GM18502 (cell line): ENCODE results near the gene REPIN1.

ENCODE experiments used
- ATAC-seq: cut with Tn5 transposase; IDR thresholded peaks from one replicate; pipeline ENCODE4 v1.9.1; 2021; ENCODE audit warnings: mild to moderate bottlenecking; ENCODE audit not compliant: unreplicated experiment, poor library complexity

REPIN1 gene

DNA sequence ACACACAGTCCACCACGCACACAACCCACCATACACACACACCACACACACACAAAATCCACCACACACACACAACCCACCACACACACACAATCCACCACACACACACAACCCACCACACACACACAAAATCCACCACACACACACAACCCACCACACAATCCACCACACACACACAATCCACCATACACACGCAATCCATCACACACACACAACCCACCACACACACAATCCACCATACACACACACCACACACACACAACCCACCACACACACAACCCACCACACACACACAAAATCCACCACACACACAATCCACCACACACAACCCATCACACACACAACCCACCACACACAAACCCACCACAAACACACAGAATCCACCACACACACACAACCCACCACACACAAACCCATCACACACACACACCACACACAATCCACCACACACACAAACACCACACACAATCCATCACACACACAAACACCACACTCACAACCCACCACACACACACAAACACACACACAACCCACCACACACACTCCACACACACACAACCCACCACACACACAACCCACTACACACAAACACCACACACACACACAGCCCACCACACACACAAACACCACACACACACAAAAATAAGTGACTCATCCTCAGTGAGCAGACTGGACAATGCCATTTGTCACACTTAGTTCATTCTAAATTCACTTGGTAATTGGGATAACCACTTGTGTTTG is 8.8 kb upstream of the REPIN1 start:
- no peak for ATAC-seq

DNA sequence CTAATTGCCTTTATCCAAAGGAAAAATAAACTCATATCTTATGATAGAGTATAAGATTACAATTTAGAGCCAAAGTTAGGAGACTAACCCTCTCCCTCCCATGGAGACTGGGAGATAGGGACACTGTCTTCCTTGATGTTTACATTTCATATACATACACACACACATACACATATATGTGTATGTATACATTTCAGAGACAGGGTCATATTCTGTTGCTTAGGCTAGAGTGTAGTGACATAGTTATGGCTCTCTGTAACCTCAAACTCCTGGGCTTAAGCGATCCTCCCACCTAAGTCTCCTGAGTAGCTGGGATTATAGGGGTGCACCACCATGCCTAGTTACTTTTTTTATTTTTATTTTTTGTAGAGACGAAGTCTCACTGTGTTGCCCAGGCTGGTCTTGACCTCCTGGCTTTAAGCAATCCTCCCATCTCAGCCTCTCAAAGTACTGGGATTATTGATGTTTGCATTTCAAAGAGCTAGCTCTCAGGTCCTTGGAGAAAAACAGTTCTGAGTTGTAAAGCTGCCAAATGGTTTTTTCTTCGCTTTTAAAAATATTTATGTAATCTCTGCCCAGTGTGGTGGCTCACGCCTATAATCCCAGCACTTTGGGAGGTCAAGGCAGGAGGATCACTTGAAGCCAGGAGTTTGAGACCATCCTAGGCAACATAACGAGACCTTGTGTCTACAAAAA is 8.1 kb upstream of the REPIN1 start:
- ATAC-seq, result no peak

- no peak for ATAC-seq
Observed at GRCh38 chr7:150361402-150361801, 7.2 kb upstream of the REPIN1 start.

DNA sequence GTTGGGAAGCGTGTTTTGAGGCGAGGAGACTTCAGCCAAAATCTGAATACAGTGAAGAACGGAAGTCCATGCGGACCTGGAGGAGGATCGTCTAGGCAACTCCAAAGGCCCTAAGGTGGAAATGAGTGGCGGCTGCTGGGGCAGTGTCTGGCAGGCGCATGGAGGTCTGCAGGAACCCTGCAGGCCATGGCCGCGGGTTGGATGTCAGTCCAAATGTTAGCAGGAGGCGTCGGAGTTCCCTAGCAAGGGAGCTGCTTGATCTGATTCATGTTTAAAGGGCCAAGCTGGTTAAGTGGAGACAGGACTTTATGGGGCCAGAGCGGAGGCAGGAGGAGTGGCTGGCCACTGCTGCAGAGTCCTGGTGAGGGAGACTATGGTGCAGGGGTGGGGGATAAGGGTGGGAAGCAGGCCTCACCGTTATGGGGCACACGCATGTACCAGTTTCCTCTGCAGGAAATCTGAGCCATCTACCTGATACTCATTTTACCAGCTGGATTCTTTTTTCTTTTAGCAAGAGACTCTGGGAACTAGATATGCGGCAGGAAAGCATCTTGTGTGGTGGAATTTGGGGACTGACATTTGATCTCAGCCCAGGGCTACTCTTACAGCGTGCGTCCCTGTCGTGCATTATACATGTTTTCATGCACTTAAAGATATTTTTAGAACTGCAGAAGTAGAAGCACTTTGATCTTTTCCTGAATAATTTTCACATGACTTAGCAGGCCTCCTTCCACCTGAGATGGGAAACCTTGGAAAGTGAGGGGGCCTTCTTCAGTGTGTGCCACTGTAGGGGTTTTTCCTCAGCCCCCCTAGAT is 6.6 kb upstream of the REPIN1 start:
- ATAC-seq, result no peak

- ATAC-seq, result no peak
Observed at GRCh38 chr7:150363370-150363769, 5.3 kb upstream of the REPIN1 start.

DNA sequence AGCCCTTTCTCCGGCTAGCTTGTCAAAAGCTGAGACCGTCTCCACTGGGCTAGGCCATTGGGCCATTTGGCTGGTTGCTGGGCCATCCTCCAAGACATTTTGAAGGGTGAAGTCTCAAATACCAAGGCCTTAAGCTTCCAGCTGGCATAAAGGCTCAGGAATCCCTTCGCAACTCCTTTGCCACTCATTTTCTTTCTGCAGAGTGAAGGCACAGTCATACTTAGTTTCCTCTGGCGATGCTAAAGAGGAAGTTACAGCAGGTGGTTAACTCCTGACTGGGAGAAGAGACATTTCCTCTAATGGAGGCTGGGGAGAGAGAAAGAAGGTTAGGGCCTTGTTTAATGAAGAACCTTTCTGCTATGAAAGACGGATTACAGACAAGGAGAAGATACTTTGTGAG is 4.8 kb upstream of the REPIN1 start:
- no peak for ATAC-seq

- ATAC-seq, result no peak
Observed at GRCh38 chr7:150365194-150365593, 3.4 kb upstream of the REPIN1 start.

DNA sequence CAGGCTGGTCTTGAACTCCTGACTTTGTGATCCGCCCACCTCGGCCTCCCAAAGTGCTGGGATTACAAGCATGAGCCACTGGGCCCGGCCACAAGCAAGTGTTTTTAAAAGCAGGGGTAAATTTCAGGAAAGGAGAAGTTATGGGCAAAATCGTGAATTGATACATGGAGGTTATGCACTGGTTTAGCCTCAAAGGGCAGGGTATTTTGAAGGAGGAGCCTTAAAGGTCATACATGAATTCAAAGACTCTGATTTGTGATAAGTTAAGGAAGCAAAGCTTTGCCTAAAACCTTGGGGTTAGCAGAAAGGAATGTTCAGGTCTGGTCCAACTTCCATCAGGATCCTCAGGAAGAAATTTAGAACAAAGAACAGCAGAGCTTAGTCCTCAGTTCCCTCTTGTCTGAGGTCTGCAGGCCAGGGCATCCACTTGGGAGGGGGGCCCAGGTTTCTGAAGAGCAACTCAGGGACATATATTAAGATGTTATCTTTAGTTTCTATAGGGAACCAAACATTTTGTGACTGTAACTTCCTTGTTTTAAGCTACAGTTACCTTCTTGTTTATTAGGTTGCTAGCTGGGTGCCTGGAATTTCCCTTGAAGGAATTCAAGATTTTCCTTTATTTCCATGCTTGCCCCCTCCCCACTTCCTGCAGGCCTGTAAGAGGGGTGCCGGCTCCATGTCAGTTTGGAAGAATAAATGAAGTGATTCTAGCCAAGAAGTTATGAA is 2.8 kb upstream of the REPIN1 start:
- ATAC-seq, result no peak

DNA sequence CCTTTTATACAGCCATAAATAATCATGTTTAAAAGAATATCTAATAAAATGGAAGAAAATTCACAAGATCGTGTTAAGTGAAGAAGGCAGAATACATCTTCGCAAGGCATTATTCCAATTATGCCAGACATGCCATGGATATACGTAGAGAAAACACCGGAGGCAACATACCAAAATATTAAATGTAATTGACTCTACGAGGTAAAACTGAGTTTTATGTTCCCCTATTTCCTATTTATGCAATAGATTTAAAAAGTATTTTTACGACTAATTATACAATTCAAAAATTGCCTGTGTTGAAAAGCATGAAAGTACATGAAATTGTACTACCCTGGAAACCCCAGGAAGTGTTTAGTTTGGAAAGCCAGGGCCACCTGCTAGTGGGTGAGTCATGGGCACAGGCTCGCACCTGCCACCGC is 936 bp upstream of the REPIN1 start:
- no peak for ATAC-seq

DNA sequence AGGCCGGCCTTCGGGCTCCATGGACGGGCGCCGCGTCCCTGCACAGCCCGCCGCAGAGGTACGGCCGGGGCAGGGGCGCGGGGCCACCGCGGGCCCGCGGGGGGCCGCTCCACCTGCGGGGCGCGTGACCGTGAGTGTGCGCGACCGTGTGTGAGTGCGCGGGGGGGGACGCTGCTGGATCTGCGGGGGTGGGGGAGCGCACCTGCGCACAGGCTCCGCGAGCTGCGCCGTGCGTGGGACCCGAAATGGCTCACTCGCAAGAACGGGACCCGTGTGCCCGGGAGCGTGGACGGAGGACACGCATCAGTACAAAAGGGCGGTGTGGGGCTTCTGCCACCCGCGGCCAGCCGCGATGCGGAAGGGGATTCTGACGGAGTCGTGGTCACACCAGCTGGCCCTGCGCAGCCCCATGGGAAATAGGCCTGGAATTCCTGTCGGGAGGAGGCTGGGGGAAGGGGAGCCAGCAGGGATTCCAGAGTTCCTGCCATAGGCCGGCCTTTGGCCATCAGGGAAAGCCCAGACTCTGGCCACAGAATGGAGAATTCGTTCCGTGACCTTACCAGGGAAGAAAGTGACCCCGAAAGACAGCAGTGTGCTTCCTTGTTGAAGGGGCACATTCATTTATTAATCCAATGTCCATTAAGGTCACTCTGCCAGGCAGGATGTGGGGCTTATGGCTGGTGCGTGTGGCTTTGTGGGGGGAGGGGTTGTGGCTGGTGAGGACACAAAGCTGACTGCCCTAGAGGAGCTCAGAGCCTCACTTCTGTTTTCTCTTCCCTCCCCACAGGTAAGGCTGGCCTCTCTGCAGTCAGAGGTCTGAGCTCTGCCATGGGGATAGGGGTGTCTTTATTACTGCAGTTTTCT is 494 bp downstream of the REPIN1 start:
- peak; percentile 39 for ATAC-seq

DNA sequence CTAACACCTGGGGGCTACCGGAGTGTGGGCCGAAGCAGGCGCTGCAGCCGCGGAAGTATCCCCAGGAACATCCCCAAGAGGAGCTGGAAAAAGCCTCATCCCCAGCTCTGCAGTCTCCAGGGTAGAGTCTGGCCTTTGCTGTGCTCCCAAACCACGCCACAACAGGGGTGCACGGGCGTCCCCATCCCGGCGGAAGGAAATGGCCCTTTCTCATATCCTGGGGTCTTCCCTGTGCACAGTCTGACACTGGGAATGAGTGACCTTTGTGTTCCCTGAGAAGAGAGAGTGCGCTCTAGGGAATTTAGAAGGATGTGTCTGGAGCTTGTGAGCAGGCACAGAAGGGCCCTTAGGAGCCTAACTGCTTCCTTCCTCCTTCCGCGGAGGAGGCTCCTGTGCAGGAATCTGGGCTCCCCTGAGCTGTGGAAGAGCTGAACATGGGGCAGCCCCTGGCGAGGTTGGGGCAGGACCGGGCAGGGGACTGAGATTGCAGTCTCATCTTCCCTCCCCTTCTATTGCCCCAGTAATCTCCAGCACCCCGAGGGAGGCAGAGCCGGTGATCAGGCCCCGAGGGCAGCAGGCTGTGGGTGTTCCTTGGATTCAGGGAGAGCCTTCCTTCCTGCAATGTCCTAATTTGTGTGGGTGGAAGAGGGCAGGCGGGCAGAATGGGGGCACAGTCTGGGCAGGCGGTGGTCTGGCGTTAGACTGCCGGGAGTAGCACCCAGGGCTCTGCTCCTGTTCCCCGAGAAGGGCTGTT is 1.3 kb downstream of the REPIN1 start:
- no peak for ATAC-seq

DNA sequence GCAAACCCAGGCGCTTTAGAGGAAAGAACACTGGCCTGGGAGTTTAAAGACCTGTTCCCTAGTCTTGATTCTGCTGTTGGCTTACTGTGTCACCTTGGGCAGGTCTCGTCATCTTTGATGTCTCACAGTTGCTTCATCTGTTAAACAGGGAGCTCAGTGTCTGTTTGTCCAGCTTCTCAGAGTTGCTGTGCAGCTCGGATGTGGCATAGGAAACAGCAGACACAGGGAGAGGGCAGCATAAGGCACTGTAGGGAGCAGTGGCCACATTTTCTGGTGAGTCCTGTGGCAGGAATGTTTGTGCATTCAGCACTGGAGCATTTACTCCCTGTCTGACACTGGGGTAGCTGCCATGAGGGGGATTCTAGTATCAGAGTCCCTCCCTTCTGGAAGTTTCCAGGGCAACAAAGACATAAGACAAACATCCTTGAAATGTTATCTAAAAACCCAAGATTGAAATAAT is 2.0 kb downstream of the REPIN1 start:
- ATAC-seq, result no peak

- ATAC-seq, result no peak
Observed at GRCh38 chr7:150371131-150371995, 2.7 kb downstream of the REPIN1 start.

- no peak for ATAC-seq
Observed at GRCh38 chr7:150371996-150372270, 3.3 kb downstream of the REPIN1 start.

- no peak for ATAC-seq
Observed at GRCh38 chr7:150372271-150373048, 3.8 kb downstream of the REPIN1 start.

- no peak for ATAC-seq
Observed at GRCh38 chr7:150373049-150373801, 4.6 kb downstream of the REPIN1 start.

DNA sequence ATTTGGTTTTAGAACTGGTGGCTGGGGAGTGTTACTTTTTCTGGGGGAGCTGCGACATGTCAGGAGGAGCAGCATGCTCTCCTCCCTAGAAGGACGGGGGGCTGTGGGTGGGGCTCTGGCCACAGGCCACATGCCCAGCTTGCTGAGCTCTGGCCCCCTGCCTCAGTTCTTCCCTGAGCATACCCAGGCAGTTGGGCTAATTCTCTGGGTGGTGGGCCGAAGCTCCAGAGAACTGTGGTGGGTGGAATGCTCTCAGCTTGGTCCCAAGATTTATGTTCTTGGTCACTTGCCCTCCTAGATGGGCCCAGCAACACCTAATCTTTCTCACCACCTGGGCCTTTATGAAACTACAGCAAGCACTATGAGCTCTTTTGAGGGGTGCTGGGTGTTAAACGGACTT is 5.4 kb downstream of the REPIN1 start:
- no peak for ATAC-seq
